CD4-positive, alpha-beta T cell treated with Interleukin-21 for 1 hour (primary cell): ENCODE results near the gene NTNG1.
"Not testable (repeated sequence)": the region's sequence is repeated elsewhere in the genome, so short reads cannot be mapped to it uniquely, and the experiment has no call there.

ENCODE experiments used
- DNase-seq: peaks from one replicate; pipeline ENCODE4 v3.0.0-alpha.2; 2020

Gene NTNG1

GRCh38 chr1:107145637-107146036, 4.8 kb downstream of the NTNG1 start:
- no peak for DNase-seq

GRCh38 chr1:107147843-107148242, 7.0 kb downstream of the NTNG1 start:
- no peak for DNase-seq

GRCh38 chr1:107149946-107150345, 9.1 kb downstream of the NTNG1 start:
- DNase-seq, result no peak

GRCh38 chr1:107151295-107151694, 10.5 kb downstream of the NTNG1 start:
- no peak for DNase-seq

- no peak for DNase-seq
Observed at GRCh38 chr1:107152395-107152794, 11.6 kb downstream of the NTNG1 start.

- DNase-seq, result no peak
Observed at GRCh38 chr1:107153014-107153413, 12.2 kb downstream of the NTNG1 start.

GRCh38 chr1:107158496-107158895, 17.7 kb downstream of the NTNG1 start:
- DNase-seq, result no peak

GRCh38 chr1:107158991-107159390, 18.2 kb downstream of the NTNG1 start:
- no peak for DNase-seq

GRCh38 chr1:107162745-107163144, 21.9 kb downstream of the NTNG1 start:
- DNase-seq, result no peak

- DNase-seq, result not testable (repeated sequence)
Observed at GRCh38 chr1:107164901-107165300, 24.1 kb downstream of the NTNG1 start.

- no peak for DNase-seq
Observed at GRCh38 chr1:107169615-107170014, 28.8 kb downstream of the NTNG1 start.

- DNase-seq, result no peak
Observed at GRCh38 chr1:107171333-107171732, 30.5 kb downstream of the NTNG1 start.

- no peak for DNase-seq
Observed at GRCh38 chr1:107172450-107173170, 31.8 kb downstream of the NTNG1 start.

- no peak for DNase-seq
Observed at GRCh38 chr1:107175102-107175909, 34.5 kb downstream of the NTNG1 start.

GRCh38 chr1:107181253-107181969, 40.6 kb downstream of the NTNG1 start:
- no peak for DNase-seq

GRCh38 chr1:107183011-107183410, 42.2 kb downstream of the NTNG1 start:
- DNase-seq, result no peak

- no peak for DNase-seq
Observed at GRCh38 chr1:107184888-107185287, 44.0 kb downstream of the NTNG1 start.

- DNase-seq, result no peak
Observed at GRCh38 chr1:107187399-107187798, 46.6 kb downstream of the NTNG1 start.

GRCh38 chr1:107188160-107188559, 47.3 kb downstream of the NTNG1 start:
- DNase-seq, result no peak

- no peak for DNase-seq
Observed at GRCh38 chr1:107194380-107194779, 53.5 kb downstream of the NTNG1 start.

- DNase-seq, result no peak
Observed at GRCh38 chr1:107195476-107195875, 54.6 kb downstream of the NTNG1 start.

- no peak for DNase-seq
Observed at GRCh38 chr1:107196973-107197562, 56.2 kb downstream of the NTNG1 start.

GRCh38 chr1:107198561-107198960, 57.7 kb downstream of the NTNG1 start:
- no peak for DNase-seq
